Smooth muscle cell (in vitro differentiated cells): ENCODE results near the gene MYBBP1A. TPM values are rescaled to one million over a fixed set of nuclear protein-coding genes. Genes with fewer than 3 reads are reported as not detected.

ENCODE experiments used
- DNase-seq: peaks from one replicate; lab custom pipeline; 2025; ENCODE audit not compliant: unreplicated experiment; lab: John Stamatoyannopoulos, UW
- H2AFZ ChIP-seq: fragments of 200-600 bp; sonication (generic); 2 replicates; pipeline ENCODE4 v1.6.0; 2016; ENCODE audit warnings: antibody characterized with exemption, low read depth, mild to moderate bottlenecking
- H3F3A ChIP-seq: fragments of 200-600 bp; sonication (generic); 2 replicates; pipeline ENCODE4 v1.6.0; 2017; ENCODE audit warnings: antibody characterized with exemption, low read depth
- H3K27ac ChIP-seq: fragments of 200-600 bp; sonication (generic); 2 replicates; pipeline ENCODE4 v1.5.1; 2016; ENCODE audit warnings: low read depth, mild to moderate bottlenecking
- H3K27me3 ChIP-seq: fragments of 200-600 bp; sonication (generic); 2 replicates; pipeline ENCODE4 v1.6.1; 2016; ENCODE audit warnings: low read depth, mild to moderate bottlenecking
- H3K36me3 ChIP-seq: fragments of 200-600 bp; sonication (generic); 2 replicates; pipeline ENCODE4 v1.5.1; 2016; ENCODE audit warnings: low read depth
- H3K4me1 ChIP-seq: fragments of 200-600 bp; sonication (generic); 2 replicates; pipeline ENCODE4 v1.5.1; 2016; ENCODE audit warnings: low read depth
- H3K4me2 ChIP-seq: fragments of 200-600 bp; sonication (generic); 2 replicates; pipeline ENCODE4 v1.6.0; 2016; ENCODE audit warnings: mild to moderate bottlenecking
- H3K4me3 ChIP-seq: fragments of 200-600 bp; sonication (generic); 2 replicates; pipeline ENCODE4 v1.5.1; 2016; ENCODE audit warnings: mild to moderate bottlenecking
- H3K79me2 ChIP-seq: fragments of 200-600 bp; sonication (generic); 2 replicates; pipeline ENCODE4 v1.6.0; 2016; ENCODE audit warnings: low read depth, mild to moderate bottlenecking
- H3K9ac ChIP-seq: fragments of 200-600 bp; sonication (generic); 2 replicates; pipeline ENCODE4 v1.6.0; 2016; ENCODE audit warnings: low read depth
- H3K9me3 ChIP-seq: fragments of 200-600 bp; sonication (generic); replicated peaks from 2 replicates; pipeline ENCODE4 v1.5.1; 2016; ENCODE audit warnings: low read depth
- H4K20me1 ChIP-seq: fragments of 200-600 bp; sonication (generic); 2 replicates; pipeline ENCODE4 v1.6.0; 2016; ENCODE audit warnings: low read depth
- WGBS: methylation state at CpG from one replicate; pipeline ENCODE4 v1.1.7; 2016; ENCODE audit warnings: low lambda C conversion rate; 5-methylcytosine and 5-hydroxymethylcytosine counted together
- polyA plus RNA-seq: library from polyadenylated mRNA; unstranded; fragments of >200 nt; fragmentation: Nextera tagmentation; extraction: Ambion mirVana; gene quantifications from 2 replicates; pipeline ENCODE4 v1.2.1, GENCODE V29; 2016
- total RNA-seq: library from RNA; depleted of rRNA; stranded (reverse); fragments of >200 nt; gene quantifications from 2 replicates; pipeline ENCODE4 v1.2.3, GENCODE V29; 2014
- TF ChIP-seq, protein P1 (sequence below): fragments of 200-600 bp; sonication (generic); IDR thresholded peaks from 2 replicates; pipeline ENCODE4 v1.5.1; 2017; ENCODE audit warnings: borderline replicate concordance, mild to moderate bottlenecking, antibody characterized with exemption; ENCODE audit not compliant: insufficient read depth, poor library complexity, severe bottlenecking

Gene MYBBP1A
- total and polyA plus RNA-seq, 2 experiments from 2014 or later, result 18.1 to 33.5 TPM

DNA sequence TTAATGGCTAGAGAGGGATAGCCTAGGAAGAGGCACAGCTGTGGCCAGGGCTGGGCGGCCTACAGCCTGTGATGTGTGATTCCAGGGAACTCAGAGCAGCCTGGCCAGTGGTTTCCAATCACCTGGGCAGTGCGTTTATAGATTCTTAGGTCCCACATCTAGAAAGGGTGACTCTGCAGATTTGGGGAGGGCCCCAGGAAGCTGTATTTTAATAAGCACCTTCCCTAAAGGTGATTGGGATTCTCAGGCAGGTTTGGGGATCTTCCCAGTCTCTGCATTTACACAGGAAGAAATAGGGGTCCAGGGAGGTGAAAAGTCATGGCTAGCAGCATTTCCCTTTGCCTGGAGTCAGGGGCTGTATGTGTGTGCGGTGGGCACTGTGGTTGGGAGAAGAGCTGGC is 47.0 kb downstream of the MYBBP1A start:
- DNase-seq, result no peak
- 96% methylated on average over 3 of the region's 3 CpGs for WGBS
- no peaks in the 10 kb centered on the region for H3F3A ChIP-seq
- H3K9me3 ChIP-seq, result no peaks in the 10 kb centered on the region
- peaks cover 4% of the 10 kb centered on the region for H3K4me1 ChIP-seq
- no peak overlapping the region for H3K27ac ChIP-seq
- no peak overlapping the region for H3K9ac ChIP-seq
- H3K4me2 ChIP-seq, result no peak overlapping the region
- no peaks in the 10 kb centered on the region for H3K36me3 ChIP-seq
- no peaks in the 10 kb centered on the region for H4K20me1 ChIP-seq
- TF ChIP-seq, protein P1, sequence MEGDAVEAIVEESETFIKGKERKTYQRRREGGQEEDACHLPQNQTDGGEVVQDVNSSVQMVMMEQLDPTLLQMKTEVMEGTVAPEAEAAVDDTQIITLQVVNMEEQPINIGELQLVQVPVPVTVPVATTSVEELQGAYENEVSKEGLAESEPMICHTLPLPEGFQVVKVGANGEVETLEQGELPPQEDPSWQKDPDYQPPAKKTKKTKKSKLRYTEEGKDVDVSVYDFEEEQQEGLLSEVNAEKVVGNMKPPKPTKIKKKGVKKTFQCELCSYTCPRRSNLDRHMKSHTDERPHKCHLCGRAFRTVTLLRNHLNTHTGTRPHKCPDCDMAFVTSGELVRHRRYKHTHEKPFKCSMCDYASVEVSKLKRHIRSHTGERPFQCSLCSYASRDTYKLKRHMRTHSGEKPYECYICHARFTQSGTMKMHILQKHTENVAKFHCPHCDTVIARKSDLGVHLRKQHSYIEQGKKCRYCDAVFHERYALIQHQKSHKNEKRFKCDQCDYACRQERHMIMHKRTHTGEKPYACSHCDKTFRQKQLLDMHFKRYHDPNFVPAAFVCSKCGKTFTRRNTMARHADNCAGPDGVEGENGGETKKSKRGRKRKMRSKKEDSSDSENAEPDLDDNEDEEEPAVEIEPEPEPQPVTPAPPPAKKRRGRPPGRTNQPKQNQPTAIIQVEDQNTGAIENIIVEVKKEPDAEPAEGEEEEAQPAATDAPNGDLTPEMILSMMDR, result no peak
- H2AFZ ChIP-seq, result no peak overlapping the region
- no peaks in the 10 kb centered on the region for H3K79me2 ChIP-seq
- H3K27me3 ChIP-seq, result no peaks in the 10 kb centered on the region
- no peak overlapping the region for H3K4me3 ChIP-seq

DNA sequence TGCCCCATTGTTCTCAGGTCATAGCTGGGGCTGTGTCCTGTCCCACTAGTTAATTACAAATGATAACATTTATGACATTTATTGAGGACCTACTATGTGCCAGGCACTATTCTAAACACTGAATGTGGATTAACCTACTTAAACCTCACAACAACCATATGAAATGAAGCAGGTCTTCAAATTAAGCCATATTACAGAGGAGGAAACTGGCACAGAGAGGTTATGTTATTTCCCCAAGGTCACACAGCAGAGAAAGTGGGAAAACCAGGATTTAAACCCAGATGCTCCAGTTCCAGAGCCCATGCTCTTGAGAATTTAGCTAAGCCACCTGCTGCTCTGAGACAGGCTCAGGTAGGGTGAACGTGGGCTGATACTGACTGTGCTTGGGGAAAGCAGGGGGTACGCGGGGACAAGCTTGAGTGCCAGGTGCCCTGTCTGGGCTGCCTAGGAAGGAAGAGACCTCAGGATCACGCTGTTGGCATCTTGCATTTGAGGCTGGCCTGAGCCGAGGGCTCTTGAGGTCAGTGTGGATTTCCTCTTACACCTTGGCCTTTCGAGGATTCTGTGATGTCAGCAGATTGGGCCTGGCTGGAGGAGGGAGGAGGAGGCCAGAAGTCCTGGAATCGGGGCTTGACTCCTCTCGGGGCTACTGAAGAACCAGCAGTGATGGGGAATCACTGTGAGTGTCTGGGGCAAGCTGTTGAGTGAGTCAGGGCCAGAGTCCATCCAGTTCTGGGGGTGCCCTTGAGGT is 47.6 kb downstream of the MYBBP1A start:
- Histone ChIP-seq H3K79me2 (no peaks in the 10 kb centered on the region), H3K9ac (no peak overlapping the region), H3K4me1 (peaks cover 4% of the 10 kb centered on the region), H3K4me2 (no peak overlapping the region), H4K20me1 (no peaks in the 10 kb centered on the region), H2AFZ (no peak overlapping the region), H3K27ac (no peak overlapping the region), H3F3A (no peaks in the 10 kb centered on the region), H3K27me3 (peaks cover 6% of the 10 kb centered on the region), H3K4me3 (no peak overlapping the region), H3K9me3 (no peaks in the 10 kb centered on the region), H3K36me3 (no peaks in the 10 kb centered on the region)
- TF ChIP-seq, protein P1, result no peak
- WGBS, result 93% methylated on average over 8 of the region's 8 CpGs
- DNase-seq, result no peak

DNA sequence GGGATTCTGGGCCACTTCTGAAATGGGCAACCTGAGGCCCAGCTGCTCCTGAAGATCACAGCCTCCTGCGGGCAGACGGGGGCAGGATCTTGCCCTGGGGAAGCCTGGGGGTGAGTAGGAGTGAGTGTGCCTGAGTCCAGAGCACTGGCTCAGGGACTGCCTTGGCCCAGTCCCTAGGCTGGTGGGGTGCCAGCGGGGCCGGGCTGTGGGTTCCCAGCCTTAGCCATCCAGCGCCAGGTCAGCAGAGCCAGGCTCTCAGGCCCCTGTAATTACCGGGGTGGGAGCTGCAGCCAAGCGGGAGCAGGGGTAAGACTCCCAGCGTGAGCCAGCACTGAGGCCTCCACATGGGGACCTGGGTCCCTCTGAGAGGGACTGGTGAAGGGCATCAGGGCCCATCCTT is 48.3 kb downstream of the MYBBP1A start:
- 97% methylated on average over 8 of the region's 8 CpGs for WGBS

More for the DNA sequence above, 48.3 kb downstream of the MYBBP1A start:
- Histone ChIP-seq H4K20me1 (no peaks in the 10 kb centered on the region), H3K4me1 (peaks cover 4% of the 10 kb centered on the region), H3K4me2 (no peak overlapping the region), H3K9ac (no peak overlapping the region), H3K79me2 (no peaks in the 10 kb centered on the region), H3F3A (no peaks in the 10 kb centered on the region), H3K27ac (no peak overlapping the region), H3K9me3 (no peaks in the 10 kb centered on the region), H3K36me3 (no peaks in the 10 kb centered on the region), H3K27me3 (peaks cover 6% of the 10 kb centered on the region), H2AFZ (no peak overlapping the region), H3K4me3 (no peak overlapping the region)
- TF ChIP-seq, protein P1, result no peak
- DNase-seq, result no peak
